Suprapubic skin (tissue), 4 donors: ENCODE results near the gene RAB3D. TPM values are rescaled to one million over a fixed set of nuclear protein-coding genes. Genes with fewer than 3 reads are reported as not detected.

ENCODE experiments used
- DNase-seq, 2 donors: peaks; one replicate each; pipeline ENCODE4 v3.0.0-alpha.2; 2019; ENCODE audit warnings: low spot score in 2 of 2
- H3K27ac ChIP-seq: fragments of 200-600 bp; sonication (generic); one replicate; pipeline ENCODE4 v1.5.1; 2019
- H3K27me3 ChIP-seq: fragments of 200-600 bp; sonication (generic); one replicate; pipeline ENCODE4 v1.5.1; 2019
- H3K36me3 ChIP-seq: fragments of 200-600 bp; sonication (generic); one replicate; pipeline ENCODE4 v1.5.1; 2019
- H3K4me1 ChIP-seq: fragments of 200-600 bp; sonication (generic); one replicate; pipeline ENCODE4 v1.5.1; 2019
- H3K4me3 ChIP-seq: fragments of 200-600 bp; sonication (generic); one replicate; pipeline ENCODE4 v1.5.1; 2019; ENCODE audit warnings: mild to moderate bottlenecking
- H3K9me3 ChIP-seq: fragments of 200-600 bp; sonication (generic); one replicate; pipeline ENCODE4 v1.5.1; 2019
- EP300 ChIP-seq: sonication (generic); formaldehyde crosslinking; IDR thresholded peaks from one replicate; pipeline ENCODE4 v1.6.1; 2017; ENCODE audit warnings: antibody characterized with exemption
- POLR2A ChIP-seq, 2 donors: fragments of 450-650 bp; IDR thresholded peaks; one replicate each; pipeline ENCODE4 v1.6.1; 2017; ENCODE audit warnings: antibody characterized with exemption in 2 of 2, mild to moderate bottlenecking in 2 of 2, moderate library complexity in 2 of 2
- POLR2AphosphoS5 ChIP-seq, 3 donors: sonication (generic); formaldehyde crosslinking; IDR thresholded peaks; one replicate each; pipeline ENCODE4 v1.6.1; 2017; ENCODE audit warnings: antibody characterized with exemption in 3 of 3
- WGBS: methylation state at CpG from one replicate; pipeline ENCODE4 v1.1.5; 2018; 5-methylcytosine and 5-hydroxymethylcytosine counted together
- total RNA-seq, 4 donors: library from RNA; depleted of rRNA; stranded (reverse); fragments of >200 nt; gene quantifications; one replicate each; pipeline ENCODE4 v1.1.0, GENCODE V29; 2016
- TF ChIP-seq, protein P1 (sequence below), 2 donors: fragments of 200-600 bp in 1 of 2; fragments of 450-650 bp in 1 of 2; sonication (generic) in 1 of 2; IDR thresholded peaks; one replicate each; pipeline ENCODE4 v1.5.1; 2016 to 2019; ENCODE audit warnings: antibody characterized with exemption in 2 of 2, mild to moderate bottlenecking in 1 of 2, moderate library complexity in 1 of 2

The RAB3D gene
- total RNA-seq, 4 donors from 2014 or later: 68.7 to 132 (median 98.3) TPM

GRCh38 chr19:11331502-11331901 is 8.0 kb downstream of the RAB3D start:
- Histone ChIP-seq H3K36me3 (peaks cover 98% of the 10 kb centered on the region), H3K27ac (no peak overlapping the region), H3K4me1 (no peaks in the 10 kb centered on the region), H3K9me3 (no peaks in the 10 kb centered on the region), H3K27me3 (no peaks in the 10 kb centered on the region), H3K4me3 (no peak overlapping the region)
- TF ChIP-seq POLR2A (IDR thresholded peaks at IDR 0.05) (no peak), EP300 (no peak), POLR2AphosphoS5 (IDR thresholded peaks at IDR 0.05) (no peak)
- TF ChIP-seq, protein P1, sequence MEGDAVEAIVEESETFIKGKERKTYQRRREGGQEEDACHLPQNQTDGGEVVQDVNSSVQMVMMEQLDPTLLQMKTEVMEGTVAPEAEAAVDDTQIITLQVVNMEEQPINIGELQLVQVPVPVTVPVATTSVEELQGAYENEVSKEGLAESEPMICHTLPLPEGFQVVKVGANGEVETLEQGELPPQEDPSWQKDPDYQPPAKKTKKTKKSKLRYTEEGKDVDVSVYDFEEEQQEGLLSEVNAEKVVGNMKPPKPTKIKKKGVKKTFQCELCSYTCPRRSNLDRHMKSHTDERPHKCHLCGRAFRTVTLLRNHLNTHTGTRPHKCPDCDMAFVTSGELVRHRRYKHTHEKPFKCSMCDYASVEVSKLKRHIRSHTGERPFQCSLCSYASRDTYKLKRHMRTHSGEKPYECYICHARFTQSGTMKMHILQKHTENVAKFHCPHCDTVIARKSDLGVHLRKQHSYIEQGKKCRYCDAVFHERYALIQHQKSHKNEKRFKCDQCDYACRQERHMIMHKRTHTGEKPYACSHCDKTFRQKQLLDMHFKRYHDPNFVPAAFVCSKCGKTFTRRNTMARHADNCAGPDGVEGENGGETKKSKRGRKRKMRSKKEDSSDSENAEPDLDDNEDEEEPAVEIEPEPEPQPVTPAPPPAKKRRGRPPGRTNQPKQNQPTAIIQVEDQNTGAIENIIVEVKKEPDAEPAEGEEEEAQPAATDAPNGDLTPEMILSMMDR (IDR thresholded peaks at IDR 0.05): no peak
- DNase-seq: no peak
- 78% methylated on average over 4 of the region's 4 CpGs for WGBS

DNA sequence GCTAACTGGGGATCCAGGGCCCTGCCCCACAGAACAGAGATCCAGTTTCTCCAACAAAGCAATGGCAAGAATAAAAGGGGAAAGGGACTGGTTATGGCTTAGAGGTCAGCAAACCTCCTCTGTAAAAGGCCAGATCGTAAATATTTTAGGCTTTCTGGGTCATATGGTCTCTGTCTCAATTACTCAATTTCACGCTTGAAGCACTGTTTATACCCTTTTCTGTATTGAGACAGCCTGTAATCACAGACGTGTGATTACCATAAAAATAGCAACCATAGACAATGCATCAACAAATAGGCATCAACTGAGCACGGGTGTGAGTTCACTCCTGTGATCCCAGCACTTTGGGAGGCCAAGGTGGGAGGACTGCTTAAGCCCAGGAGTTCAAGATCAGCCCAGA is 9.3 kb downstream of the RAB3D start:
- TF ChIP-seq EP300 (no peak), POLR2AphosphoS5 (IDR thresholded peaks at IDR 0.05) (no peak), POLR2A (IDR thresholded peaks at IDR 0.05) (no peak)
- TF ChIP-seq, protein P1 (IDR thresholded peaks at IDR 0.05): no peak

GRCh38 chr19:11325544-11325943 is 13.9 kb downstream of the RAB3D start:
- Histone ChIP-seq H3K4me3 (no peak overlapping the region), H3K4me1 (peaks cover 47% of the 10 kb centered on the region), H3K36me3 (peaks cover 54% of the 10 kb centered on the region), H3K27me3 (no peaks in the 10 kb centered on the region), H3K9me3 (no peaks in the 10 kb centered on the region), H3K27ac (no peak overlapping the region)
- 93% methylated on average over 7 of the region's 7 CpGs for WGBS
- TF ChIP-seq, protein P1 (IDR thresholded peaks at IDR 0.05): no peak
- TF ChIP-seq POLR2A (IDR thresholded peaks at IDR 0.05) (no peak), POLR2AphosphoS5 (IDR thresholded peaks at IDR 0.05) (no peak), EP300 (no peak)
- no peak for DNase-seq

More for the DNA sequence above, 9.3 kb downstream of the RAB3D start:
- H3K27ac ChIP-seq: no peak overlapping the region
- WGBS: 81% methylated on average over 4 of the region's 4 CpGs
- H3K36me3 ChIP-seq: peaks cover 96% of the 10 kb centered on the region
- H3K27me3 ChIP-seq: no peaks in the 10 kb centered on the region
- H3K4me1 ChIP-seq: peaks cover 8% of the 10 kb centered on the region
- no peak for DNase-seq
- no peak overlapping the region for H3K4me3 ChIP-seq
- no peaks in the 10 kb centered on the region for H3K9me3 ChIP-seq

GRCh38 chr19:11324748-11325389 is 14.6 kb downstream of the RAB3D start:
- no peak for DNase-seq
- H3K4me3 ChIP-seq: no peak overlapping the region
- no peaks in the 10 kb centered on the region for H3K27me3 ChIP-seq
- H3K9me3 ChIP-seq: no peaks in the 10 kb centered on the region
- H3K36me3 ChIP-seq: peaks cover 47% of the 10 kb centered on the region
- TF ChIP-seq EP300: no peak
- TF ChIP-seq POLR2AphosphoS5 (IDR thresholded peaks at IDR 0.05): no peak
- TF ChIP-seq, protein P1 (IDR thresholded peaks at IDR 0.05): no peak
- no peak for TF ChIP-seq POLR2A (IDR thresholded peaks at IDR 0.05)
- H3K4me1 ChIP-seq: peaks cover 47% of the 10 kb centered on the region
- H3K27ac ChIP-seq: peak overlapping the region; percentile 43
- WGBS: 57% methylated on average over 12 of the region's 17 CpGs

GRCh38 chr19:11324079-11324661 is 15.3 kb downstream of the RAB3D start:
- peak; percentile 87 to 90 for DNase-seq
- no peaks in the 10 kb centered on the region for H3K9me3 ChIP-seq
- no peaks in the 10 kb centered on the region for H3K27me3 ChIP-seq
- H3K36me3 ChIP-seq: peaks cover 42% of the 10 kb centered on the region
- peak overlapping the region; percentile 43 for H3K27ac ChIP-seq
- 2% methylated on average over 10 of the region's 10 CpGs for WGBS
- H3K4me1 ChIP-seq: peaks cover 52% of the 10 kb centered on the region
- TF ChIP-seq POLR2A (IDR thresholded peaks at IDR 0.05) (no peak), POLR2AphosphoS5 (IDR thresholded peaks at IDR 0.05) (peak; percentile 19 to 94 (median 88)), EP300 (no peak)
- TF ChIP-seq, protein P1 (IDR thresholded peaks at IDR 0.05): no peak
- no peak overlapping the region for H3K4me3 ChIP-seq
